NCI-H146 treated with DMSO at 0.1 percent for 48 hours (cell line): ENCODE data around the gene MPPED2.

Experiments
- DNase-seq: peaks from one replicate; lab custom pipeline; 2025; ENCODE audit not compliant: unreplicated experiment; lab: John Stamatoyannopoulos, UW

The MPPED2 gene, protein sequence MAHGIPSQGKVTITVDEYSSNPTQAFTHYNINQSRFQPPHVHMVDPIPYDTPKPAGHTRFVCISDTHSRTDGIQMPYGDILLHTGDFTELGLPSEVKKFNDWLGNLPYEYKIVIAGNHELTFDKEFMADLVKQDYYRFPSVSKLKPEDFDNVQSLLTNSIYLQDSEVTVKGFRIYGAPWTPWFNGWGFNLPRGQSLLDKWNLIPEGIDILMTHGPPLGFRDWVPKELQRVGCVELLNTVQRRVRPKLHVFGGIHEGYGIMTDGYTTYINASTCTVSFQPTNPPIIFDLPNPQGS

GRCh38 chr11:30586251-30587144, at the start of gene MPPED2:
TSS of gene MPPED2 (minus strand) at chr11:30586353. CDS start at chr11:30580373, 5,980 bp downstream.
- peak; percentile 22 for DNase-seq

- DNase-seq: no peak
These were observed 49.3 kb upstream of the MPPED2 start for GRCh38 chr11:30635401-30635989.

DNA sequence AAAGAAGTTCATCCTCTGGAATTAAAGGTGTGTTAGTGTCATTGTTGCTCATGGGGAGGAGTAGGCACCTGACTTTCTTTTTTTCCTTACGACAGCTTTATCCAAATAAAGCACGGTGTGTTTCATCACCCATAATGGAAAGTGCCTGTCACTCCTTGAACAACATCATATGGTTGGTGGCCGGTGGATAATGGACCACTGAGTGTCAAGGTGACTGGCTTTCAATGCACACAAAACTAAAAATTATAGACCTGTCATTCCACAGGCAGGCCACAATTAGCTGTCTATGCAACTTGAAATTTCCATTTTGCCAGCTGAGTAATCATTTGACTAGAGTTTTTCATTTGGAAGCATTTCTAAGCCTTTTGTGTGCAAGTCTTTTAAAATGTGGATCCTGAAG, 45.0 kb upstream of the MPPED2 start:
- no peak for DNase-seq

DNA sequence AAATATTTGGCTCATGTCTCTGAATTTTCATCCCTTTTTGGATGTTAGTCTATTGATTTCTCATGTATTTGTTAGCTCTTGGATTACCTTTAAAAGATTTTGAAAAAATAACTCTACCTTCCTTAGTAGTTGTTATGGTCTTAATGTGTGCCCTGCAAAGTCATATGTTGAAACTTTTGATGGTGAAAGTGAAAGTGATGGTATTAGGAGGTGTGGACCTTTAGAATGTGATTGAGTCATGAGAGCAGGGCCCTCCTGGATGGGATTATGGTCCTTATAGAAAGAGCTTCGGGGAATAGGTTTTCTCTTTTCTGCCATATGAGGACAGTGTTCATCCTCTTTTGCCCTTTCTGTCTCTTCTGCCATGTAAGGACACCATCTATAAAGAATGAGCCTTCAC, 33.6 kb upstream of the MPPED2 start:
- DNase-seq: no peak

GRCh38 chr11:30617762-30618161, 31.6 kb upstream of the MPPED2 start:
- DNase-seq: no peak

DNA sequence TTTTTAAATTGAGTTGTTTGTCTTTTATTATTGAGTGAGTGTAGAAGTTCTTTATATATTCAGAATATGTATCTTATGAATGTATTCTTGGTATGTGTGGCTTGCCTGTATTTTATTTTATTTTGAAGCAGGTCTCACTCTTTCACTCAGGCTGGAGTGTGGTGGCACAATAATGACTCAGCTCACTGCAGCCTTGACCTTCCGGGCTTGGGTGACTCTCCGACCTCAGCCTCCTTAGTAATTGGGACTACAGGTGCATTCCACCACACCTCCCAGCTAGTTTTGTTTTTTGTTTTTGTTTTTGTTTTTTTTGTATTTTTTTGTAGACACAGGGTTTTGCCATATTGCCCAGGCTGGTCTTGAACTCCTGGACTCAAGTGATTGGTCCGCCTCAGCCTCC, 24.5 kb upstream of the MPPED2 start:
- no peak for DNase-seq

DNA sequence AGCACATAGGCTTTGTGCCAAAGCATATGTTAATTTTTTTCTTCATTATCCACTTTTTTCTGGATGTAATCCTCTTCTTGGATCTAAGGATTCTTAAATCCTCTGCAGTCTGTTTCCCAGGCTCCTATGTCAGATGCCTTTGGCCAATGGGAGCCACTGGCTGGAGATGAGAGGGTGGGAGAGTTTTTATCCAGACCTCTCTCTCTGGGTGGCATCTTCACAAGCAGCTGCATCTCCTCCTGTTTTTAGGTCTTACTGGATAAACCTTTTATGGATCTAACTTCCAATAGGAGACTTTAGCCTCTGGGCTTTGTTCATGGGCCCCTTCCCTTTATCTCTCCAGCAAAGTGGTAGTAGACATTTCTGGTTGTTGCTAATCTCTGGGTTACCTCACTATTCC, 22.4 kb upstream of the MPPED2 start:
- no peak for DNase-seq

DNA sequence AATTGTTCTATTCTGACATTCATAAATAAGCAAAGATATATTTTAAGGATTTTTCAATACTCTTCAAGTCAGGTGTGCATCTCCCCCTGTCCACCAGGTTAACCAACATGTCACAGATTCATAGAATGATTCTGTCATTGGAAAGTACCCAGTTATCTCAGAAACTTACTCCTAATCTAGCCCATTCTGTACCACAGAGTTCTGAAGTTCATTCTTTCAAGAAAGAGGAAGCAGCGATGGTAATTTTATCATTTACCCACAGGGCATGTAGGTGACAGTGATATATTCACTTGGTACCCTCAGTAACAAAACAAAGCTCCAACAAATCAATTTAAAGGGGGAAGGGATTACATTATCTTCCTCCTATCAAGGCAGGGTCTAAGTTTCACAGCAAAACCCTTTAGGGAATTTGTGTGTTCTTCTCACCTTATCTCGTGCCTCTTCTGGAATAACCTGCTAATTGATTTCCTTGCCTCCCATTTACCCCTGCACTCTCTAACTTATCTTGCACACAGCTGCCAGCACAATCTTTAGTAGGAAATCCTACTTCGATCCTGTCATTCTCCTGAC, 19.0 kb upstream of the MPPED2 start:
- no peak for DNase-seq

- DNase-seq: no peak
These were observed 17.2 kb upstream of the MPPED2 start for GRCh38 chr11:30603357-30603756.

DNA sequence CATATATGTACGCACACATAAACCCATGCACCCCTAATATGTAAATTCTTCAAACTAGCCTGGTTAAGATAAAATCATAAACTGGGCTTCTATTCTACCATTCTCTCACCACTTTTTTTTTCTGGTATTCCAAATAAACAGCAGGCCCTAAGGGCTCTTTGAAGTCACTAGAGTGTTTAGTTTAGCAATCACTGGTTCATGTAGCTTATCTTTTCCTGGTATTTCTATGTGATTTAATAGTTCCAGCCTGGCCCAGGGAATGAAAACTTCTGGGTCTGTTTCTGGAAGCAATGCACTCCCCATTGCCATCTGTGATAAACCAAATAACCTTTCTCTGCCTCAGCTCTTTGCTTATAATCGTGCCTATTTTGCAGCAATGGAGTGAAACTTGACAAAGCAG, 10.7 kb upstream of the MPPED2 start:
- no peak for DNase-seq

DNA sequence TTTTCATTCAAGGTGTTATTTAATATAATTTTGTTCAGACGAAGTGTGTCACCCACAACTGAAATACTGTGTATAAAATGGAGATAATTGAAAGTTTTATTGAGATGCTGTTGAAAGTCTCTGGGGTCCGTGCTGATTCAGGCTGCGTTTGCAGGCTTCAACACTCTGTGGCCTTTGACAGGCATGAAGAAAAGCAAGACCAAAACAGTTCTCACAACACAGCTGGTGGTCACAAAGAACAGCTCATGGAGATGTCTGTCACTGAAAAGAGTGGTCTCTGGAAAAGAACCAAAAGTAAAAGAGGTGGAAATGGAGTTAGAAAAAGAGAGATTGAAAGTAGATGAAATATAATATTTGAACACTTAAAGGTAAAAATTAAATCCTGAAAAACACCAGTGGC, 9.8 kb upstream of the MPPED2 start:
- DNase-seq: no peak

- no peak for DNase-seq
These were observed 8.7 kb upstream of the MPPED2 start for GRCh38 chr11:30594646-30595411.

DNA sequence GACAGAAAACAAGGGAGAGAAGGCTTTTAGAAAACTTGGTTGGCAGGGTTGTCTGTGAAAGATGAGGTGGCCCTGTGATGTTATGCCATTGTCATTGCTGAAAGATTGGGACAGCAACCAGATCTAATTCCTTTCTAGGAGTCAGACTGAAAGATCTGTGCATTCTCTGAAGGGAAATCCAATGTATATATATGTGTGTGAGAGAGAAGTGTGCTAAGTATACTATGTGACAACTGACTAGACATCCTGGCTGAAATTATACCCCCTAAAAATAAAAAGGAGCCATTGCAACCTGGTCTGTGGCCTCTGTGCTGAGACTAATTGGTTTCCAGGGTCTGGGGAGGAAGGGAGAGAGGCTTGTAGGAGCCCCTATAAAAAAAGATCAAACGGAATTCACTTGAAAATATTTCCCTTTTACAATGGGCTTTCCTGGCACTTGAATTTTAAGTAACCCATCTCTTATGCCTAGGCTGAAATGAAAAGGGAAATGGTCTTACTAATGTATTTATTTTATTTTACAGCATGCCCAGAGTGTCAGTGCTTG, 1.2 kb upstream of the MPPED2 start:
- no peak for DNase-seq

- DNase-seq: no peak
These were observed 282 bp downstream of the MPPED2 start for GRCh38 chr11:30585892-30586250.

DNA sequence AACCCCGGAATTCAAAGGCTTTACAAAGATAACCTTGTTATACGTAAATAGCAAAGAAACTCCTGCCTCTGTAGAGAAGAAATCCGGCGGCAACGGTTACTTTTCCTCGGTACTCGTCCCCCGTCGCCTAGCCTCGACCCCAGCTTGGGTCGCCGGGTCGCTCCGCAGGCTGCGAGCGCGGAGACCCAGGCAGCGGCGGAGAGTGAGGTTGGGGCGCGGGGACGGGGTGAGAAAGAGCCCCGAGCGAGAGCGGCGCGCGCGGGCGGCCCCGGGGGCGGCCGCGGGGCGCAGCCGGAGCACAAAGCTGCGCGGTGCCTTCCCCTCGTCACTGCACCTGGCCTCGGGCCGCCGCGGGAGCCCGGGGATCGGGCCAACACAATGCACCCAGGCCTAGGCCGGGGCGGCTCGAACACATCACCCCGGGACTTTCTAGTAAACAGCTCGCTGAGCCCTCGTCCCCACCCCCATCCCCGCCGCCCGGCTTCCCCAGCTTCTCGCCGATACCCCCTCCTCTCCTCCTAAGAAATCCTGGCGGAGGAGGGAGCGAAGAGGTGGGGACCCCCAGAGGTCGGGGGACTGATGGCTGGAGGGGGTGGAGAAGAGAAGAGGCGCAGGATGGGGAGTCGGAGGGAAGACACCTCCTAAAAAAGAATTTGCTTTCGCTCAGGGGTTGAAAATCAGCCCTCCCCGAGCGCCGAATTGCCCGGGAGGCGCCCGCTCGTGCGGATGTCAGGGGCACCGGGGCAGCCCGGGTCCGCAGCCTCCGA, 845 bp downstream of the MPPED2 start:
- no peak for DNase-seq

- DNase-seq: no peak
These were observed 2.5 kb downstream of the MPPED2 start for GRCh38 chr11:30583476-30584280.

- DNase-seq: no peak
These were observed 3.4 kb downstream of the MPPED2 start for GRCh38 chr11:30582726-30583125.

DNA sequence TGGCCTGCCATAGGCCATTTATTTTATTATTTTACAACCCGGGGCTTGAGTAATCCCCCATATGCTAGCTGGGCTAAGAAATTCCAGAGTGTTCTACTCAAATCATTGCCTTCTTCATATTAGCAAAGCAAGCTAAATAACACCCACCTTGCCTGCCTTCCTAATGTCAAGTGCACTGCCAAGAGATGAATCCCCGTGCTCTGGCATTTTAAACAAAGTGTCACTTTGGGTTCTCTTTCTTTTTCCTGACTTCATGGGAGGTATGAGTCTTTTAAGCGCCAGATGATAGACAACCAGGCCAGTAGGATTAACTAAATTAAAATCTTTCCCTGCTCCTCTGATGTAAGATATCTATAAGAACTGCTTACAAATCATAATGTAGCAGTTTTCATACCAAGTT, 4.5 kb downstream of the MPPED2 start:
- DNase-seq: no peak

GRCh38 chr11:30580573-30580972, 5.6 kb downstream of the MPPED2 start:
- no peak for DNase-seq
